Psoas muscle (tissue), 8 donors: Measurements from ENCODE around the gene SUB1. TPM values are rescaled to one million over a fixed set of nuclear protein-coding genes. Genes with fewer than 3 reads are reported as not detected.

Source experiments
- ATAC-seq, 4 donors: fragments of 200-7000 bp; cut with Tn5 transposase; one replicate each; pipeline ENCODE4 v1.9.1; 2020; ENCODE audit warnings: moderate library complexity in 3 of 4, mild to moderate bottlenecking in 2 of 4
- DNase-seq, 2 donors: peaks; one replicate each; pipeline ENCODE4 v3.0.0-alpha.2; 2020
- H3K27ac ChIP-seq: fragments of 200-600 bp; one replicate; pipeline ENCODE4 v1.8.0; 2022
- H3K27me3 ChIP-seq, 3 donors: fragments of 200-600 bp in 1 of 3; one replicate each; pipeline versions ENCODE4 v1.6.1 to v1.8.0; 2013 to 2022; ENCODE audit warnings: low read length in 2 of 3, mild to moderate bottlenecking in 2 of 3, moderate library complexity in 1 of 3; ENCODE audit not compliant: insufficient read depth in 3 of 3
- H3K36me3 ChIP-seq, 2 donors: fragments of 200-600 bp in 1 of 2; one replicate each; pipeline versions ENCODE4 v1.6.1 to v1.8.0; 2013 to 2022; ENCODE audit warnings: low read depth in 1 of 2, mild to moderate bottlenecking in 1 of 2, moderate library complexity in 1 of 2; ENCODE audit not compliant: insufficient read depth in 1 of 2
- H3K4me1 ChIP-seq: fragments of 200-600 bp; one replicate; pipeline ENCODE4 v1.8.0; 2022
- H3K4me3 ChIP-seq: fragments of 200-600 bp; one replicate; pipeline ENCODE4 v1.8.0; 2022; ENCODE audit warnings: mild to moderate bottlenecking
- H3K9me3 ChIP-seq: fragments of 200-600 bp; one replicate; pipeline ENCODE4 v1.8.0; 2022
- WGBS, 3 donors: extraction: QIAGEN DNeasy Blood & Tissue Kit; methylation state at CpG; one replicate each; pipeline versions ENCODE4 v1.1.6 to v1.1.7; 2013; 5-methylcytosine and 5-hydroxymethylcytosine counted together
- intact Hi-C, 2 donors: fragments of 100-400 bp; cut with DNase I; formaldehyde crosslinking; loops; one replicate each; pipeline versions ENCODE4 v1.11.0 to v1.14.2; 2022
- polyA plus RNA-seq, 3 donors: library from polyadenylated mRNA; stranded (reverse); fragments of 200-250 nt; gene quantifications; one replicate each; pipeline ENCODE4 v1.2.3, GENCODE V29; 2013
- total RNA-seq, 4 donors: library from RNA; stranded (reverse); fragmentation: NEBNext Ultra II Directional in 2 of 4; extraction: Animal tissue kit (Norgen Biotek cat#: 25700) in 2 of 4; gene quantifications; one replicate each; pipeline versions ENCODE4 v1.2.1 to v1.2.4, GENCODE V29; 2021 to 2023
- TF ChIP-seq, protein P1 (sequence below): fragments of 200-600 bp; IDR thresholded peaks from one replicate; pipeline ENCODE4 v1.8.0; 2022; ENCODE audit warnings: antibody characterized with exemption
- donor health status: healthy with polysubstance abuse.
- donor health status: DM: no; HTN: no; CAD: no; lungs with moderate emphysema.
- donor health status: Bipolar disorder and iron deficiency.
- donor health status: healthy.
- donor health status: DM: yes; HTN: yes; CAD: no.
- donor health status: DM: no; HTN: no; CAD: no.
- donor health status: DM: no; HTN: no; CAD: no.
- donor health status: DM: yes; HTN: yes; CAD: no.

SUB1 gene
- total and polyA plus RNA-seq, 7 donors, result 102 to 175 (median 149) TPM

DNA sequence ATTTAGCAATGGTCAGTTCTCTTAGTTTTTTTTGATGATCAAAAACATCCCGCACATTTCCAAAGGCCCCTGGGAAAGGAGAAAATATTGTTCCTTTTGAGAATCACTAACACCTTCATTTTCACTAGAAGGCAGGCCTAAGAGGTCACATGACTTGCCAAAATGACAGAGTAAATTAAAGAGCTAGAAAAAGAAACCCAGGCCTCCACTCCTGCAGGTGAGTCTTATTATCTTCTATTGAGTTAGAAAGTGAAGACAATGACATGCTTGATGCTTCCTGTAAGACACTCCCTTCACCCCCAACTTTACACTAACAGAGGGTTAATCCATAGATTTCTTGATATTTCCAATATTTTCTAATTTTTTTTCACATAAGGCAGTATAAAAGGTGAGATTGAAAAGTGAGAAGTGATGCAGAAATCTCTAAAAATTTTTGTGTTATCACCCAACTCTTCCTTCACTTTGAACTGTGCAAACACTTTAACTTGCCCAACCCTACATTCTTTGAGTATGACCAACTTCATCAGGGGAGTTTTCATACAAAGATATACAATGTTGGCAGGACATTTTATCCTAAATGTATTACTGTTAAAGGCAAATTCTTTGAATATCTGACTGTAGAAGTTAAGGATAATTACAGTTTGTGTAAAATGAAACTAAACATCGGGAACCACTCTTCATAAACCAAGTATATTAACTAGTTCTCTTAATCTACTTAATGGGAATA, 57.1 kb downstream of the SUB1 start:
- Histone ChIP-seq H3K4me3 (no peak overlapping the region), H3K27ac (no peak overlapping the region), H3K4me1 (no peaks in the 10 kb centered on the region), H3K36me3 (no peaks in the 10 kb centered on the region), H3K9me3 (no peaks in the 10 kb centered on the region), H3K27me3 (no peaks in the 10 kb centered on the region)
- TF ChIP-seq, protein P1, sequence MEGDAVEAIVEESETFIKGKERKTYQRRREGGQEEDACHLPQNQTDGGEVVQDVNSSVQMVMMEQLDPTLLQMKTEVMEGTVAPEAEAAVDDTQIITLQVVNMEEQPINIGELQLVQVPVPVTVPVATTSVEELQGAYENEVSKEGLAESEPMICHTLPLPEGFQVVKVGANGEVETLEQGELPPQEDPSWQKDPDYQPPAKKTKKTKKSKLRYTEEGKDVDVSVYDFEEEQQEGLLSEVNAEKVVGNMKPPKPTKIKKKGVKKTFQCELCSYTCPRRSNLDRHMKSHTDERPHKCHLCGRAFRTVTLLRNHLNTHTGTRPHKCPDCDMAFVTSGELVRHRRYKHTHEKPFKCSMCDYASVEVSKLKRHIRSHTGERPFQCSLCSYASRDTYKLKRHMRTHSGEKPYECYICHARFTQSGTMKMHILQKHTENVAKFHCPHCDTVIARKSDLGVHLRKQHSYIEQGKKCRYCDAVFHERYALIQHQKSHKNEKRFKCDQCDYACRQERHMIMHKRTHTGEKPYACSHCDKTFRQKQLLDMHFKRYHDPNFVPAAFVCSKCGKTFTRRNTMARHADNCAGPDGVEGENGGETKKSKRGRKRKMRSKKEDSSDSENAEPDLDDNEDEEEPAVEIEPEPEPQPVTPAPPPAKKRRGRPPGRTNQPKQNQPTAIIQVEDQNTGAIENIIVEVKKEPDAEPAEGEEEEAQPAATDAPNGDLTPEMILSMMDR, result no peak
- intact Hi-C loops, result no loop called here
- ATAC-seq, result no peak
- no peak for DNase-seq
- 82 to 90% (median 85%) methylated on average over 2 of the region's 2 CpGs for WGBS, 3 donors

DNA sequence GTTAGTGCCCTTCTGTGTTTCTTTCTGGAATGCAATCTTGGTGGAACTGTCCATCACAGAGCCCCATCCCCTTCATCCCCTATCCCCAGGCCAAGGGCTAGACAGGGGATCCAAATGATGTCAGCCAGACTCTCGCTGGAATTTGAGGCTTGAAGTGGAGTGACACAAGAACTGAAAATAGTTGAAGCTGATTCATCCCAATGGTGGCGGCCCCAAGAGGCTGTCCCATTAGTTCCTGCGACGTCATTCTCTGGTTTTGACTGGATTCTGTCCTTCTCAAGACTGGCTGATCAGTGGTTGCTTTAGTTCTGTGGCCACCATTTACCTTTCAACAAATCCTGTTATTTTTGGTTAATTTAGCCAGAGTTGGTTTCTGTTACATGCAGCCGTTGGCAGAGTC, 59.9 kb downstream of the SUB1 start:
- no peak overlapping the region for H3K27ac ChIP-seq
- no peak for ATAC-seq
- no peak overlapping the region for H3K4me3 ChIP-seq

DNA sequence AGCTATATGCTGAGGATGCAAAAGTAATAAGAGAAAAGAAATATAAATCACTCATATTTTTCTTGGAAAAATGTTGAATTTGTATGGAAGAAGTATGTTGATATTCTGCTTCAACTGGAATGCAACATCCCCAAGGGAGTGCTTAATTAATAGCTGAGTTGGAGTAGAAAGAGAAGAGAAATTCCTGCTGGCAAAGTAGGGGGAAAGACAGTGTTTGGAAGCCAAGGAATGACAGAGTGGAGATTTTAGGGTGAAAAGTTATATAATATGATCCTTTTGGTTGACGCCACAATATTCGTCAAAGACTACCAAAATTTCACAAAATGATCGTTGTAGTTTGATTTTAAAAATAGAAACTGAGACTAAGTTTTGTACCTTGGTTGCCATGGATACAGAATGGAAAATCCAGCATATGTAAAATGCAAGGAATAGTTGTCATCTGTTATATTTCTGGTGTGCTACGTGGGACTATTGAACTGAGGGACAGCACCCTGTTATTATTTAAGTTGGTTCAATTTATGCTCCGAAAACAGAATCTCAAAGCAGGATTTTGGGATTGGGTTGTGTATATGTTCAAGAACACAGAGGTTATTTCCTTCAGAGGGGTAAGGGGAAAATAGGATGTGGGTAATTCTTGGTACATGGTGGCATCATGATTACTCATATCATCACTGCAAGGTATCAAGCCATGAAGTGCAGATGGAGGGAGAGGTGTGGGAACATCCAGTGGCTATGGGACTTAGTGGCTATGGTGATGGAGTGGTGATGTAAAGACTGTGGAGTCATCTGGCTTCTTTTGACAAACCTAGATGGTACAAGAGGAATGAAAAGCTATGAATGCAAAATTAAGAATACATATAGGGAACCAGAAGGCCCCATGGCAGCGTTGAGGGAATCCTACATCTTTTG, 61.0 kb downstream of the SUB1 start:
- Histone ChIP-seq H3K27ac (no peak overlapping the region), H3K27me3 (no peaks in the 10 kb centered on the region), H3K4me1 (no peaks in the 10 kb centered on the region), H3K36me3 (no peaks in the 10 kb centered on the region), H3K4me3 (no peak overlapping the region), H3K9me3 (no peaks in the 10 kb centered on the region)
- ATAC-seq, result no peak
- 75 to 79% (median 76%) methylated on average over 6 of the region's 6 CpGs for WGBS, 3 donors
- TF ChIP-seq, protein P1, result no peak
- no peak for DNase-seq
- intact Hi-C loops, result no loop called here

More for the DNA sequence above, 59.9 kb downstream of the SUB1 start:
- TF ChIP-seq, protein P1, result no peak
- H3K36me3 ChIP-seq, result no peaks in the 10 kb centered on the region
- H3K4me1 ChIP-seq, result no peaks in the 10 kb centered on the region
- 52 to 60% (median 60%) methylated on average over 5 of the region's 5 CpGs for WGBS, 3 donors
- intact Hi-C loops, result no loop called here
- no peaks in the 10 kb centered on the region for H3K9me3 ChIP-seq
- no peak for DNase-seq
- H3K27me3 ChIP-seq, result no peaks in the 10 kb centered on the region

DNA sequence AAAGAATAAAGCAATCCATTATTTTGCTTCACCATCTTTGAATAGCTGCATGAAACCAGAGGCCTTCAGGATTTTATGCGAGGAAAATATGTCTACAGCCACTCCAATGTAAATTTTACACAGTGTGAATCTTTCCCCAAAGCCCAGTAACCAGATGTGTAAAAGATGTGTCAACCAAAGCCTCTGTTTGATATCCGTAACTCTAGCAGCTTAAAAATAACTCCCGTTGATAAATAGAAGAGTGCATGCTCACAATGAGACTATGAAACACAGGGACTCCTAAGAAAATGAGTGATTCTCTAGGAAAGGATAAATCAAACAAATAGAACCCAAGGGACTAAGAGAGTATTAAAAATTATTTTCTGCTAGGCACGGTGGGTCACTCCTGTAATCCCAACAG, 65.7 kb downstream of the SUB1 start:
- intact Hi-C loops, result no loop called here
- DNase-seq, result no peak
- Histone ChIP-seq H3K36me3 (no peaks in the 10 kb centered on the region), H3K4me3 (no peak overlapping the region), H3K27ac (no peak overlapping the region), H3K9me3 (no peaks in the 10 kb centered on the region), H3K27me3 (no peaks in the 10 kb centered on the region), H3K4me1 (no peaks in the 10 kb centered on the region)
- 49 to 60% (median 58%) methylated on average over 4 of the region's 4 CpGs for WGBS, 3 donors
- ATAC-seq, result no peak
- TF ChIP-seq, protein P1, result no peak
